Neural cell (in vitro differentiated cells): ENCODE data around the gene DEPDC5. TPM values are rescaled to one million over a fixed set of nuclear protein-coding genes. Genes with fewer than 3 reads are reported as not detected.
A peak's percentile ranks its signal among the peaks of the same experiment; 100 is the strongest.

ENCODE experiments used
- H2AFZ ChIP-seq: fragments of 200-600, 300-800 bp; sonication (generic), shearing (Covaris generic); 2 replicates; pipeline ENCODE4 v1.6.0; 2014; ENCODE audit warnings: low read depth, mild to moderate bottlenecking, antibody characterized with exemption, low read length, moderate library complexity
- H3F3A ChIP-seq: fragments of 200-600 bp; shearing (Covaris generic); 2 replicates; pipeline ENCODE4 v1.6.1; 2016; ENCODE audit warnings: mild to moderate bottlenecking, moderate library complexity, mixed read lengths, antibody characterized with exemption, low read length; ENCODE audit not compliant: insufficient read depth, poor library complexity, severe bottlenecking
- H3K27ac ChIP-seq: fragments of 200-600, 300-800 bp; sonication (generic), shearing (Covaris generic); 2 replicates; pipeline ENCODE4 v1.5.1; 2014; ENCODE audit warnings: mild to moderate bottlenecking, low read length, moderate library complexity
- H3K27me3 ChIP-seq: fragments of 300-800, 200-600 bp; sonication (generic), shearing (Covaris generic); 2 replicates; pipeline ENCODE4 v1.6.0; 2014; ENCODE audit warnings: mild to moderate bottlenecking, low read depth, low read length, moderate library complexity; ENCODE audit not compliant: insufficient read depth
- H3K36me3 ChIP-seq: fragments of 300-800, 200-600 bp; sonication (generic), shearing (Covaris generic); 2 replicates; pipeline ENCODE4 v1.5.1; 2014; ENCODE audit warnings: mild to moderate bottlenecking, antibody characterized with exemption, low read length, moderate library complexity; ENCODE audit not compliant: insufficient read depth
- H3K4me2 ChIP-seq: fragments of 300-800, 200-600 bp; sonication (generic), shearing (Covaris generic); 2 replicates; pipeline ENCODE4 v1.6.0; 2014; ENCODE audit warnings: mild to moderate bottlenecking, low read length
- H3K4me3 ChIP-seq: fragments of 300-800, 200-600 bp; sonication (generic), shearing (Covaris generic); 2 replicates; pipeline ENCODE4 v1.5.1; 2014; ENCODE audit warnings: mild to moderate bottlenecking, low read length, moderate library complexity
- H3K79me2 ChIP-seq: fragments of 200-600 bp; shearing (Covaris generic); replicated peaks from 2 replicates; pipeline ENCODE4 v1.6.0; 2014; ENCODE audit warnings: mild to moderate bottlenecking, low read length, moderate library complexity; ENCODE audit not compliant: insufficient read depth
- H3K9ac ChIP-seq: fragments of 300-800, 200-600 bp; sonication (generic), shearing (Covaris generic); 2 replicates; pipeline ENCODE4 v1.6.1; 2016; ENCODE audit warnings: mild to moderate bottlenecking, low read length, mixed read lengths
- H3K9me2 ChIP-seq: fragments of 200-600 bp; shearing (Covaris generic); 2 replicates; pipeline ENCODE4 v1.6.1; 2016; ENCODE audit warnings: mild to moderate bottlenecking, low read length, mixed read lengths; ENCODE audit not compliant: insufficient read depth
- H3K9me3 ChIP-seq: fragments of 200-600, 300-800 bp; sonication (generic), shearing (Covaris generic); 2 replicates; pipeline ENCODE4 v1.6.1; 2016; ENCODE audit warnings: mild to moderate bottlenecking, mixed run types, low read length, moderate library complexity, mixed read lengths
- H4K20me1 ChIP-seq: fragments of 200-600 bp; shearing (Covaris generic); 2 replicates; pipeline ENCODE4 v1.6.1; 2016; ENCODE audit warnings: mild to moderate bottlenecking, mixed run types; ENCODE audit not compliant: insufficient read depth
- CTCF ChIP-seq: fragments of 450-650 bp; IDR thresholded peaks from 2 replicates; pipeline ENCODE4 v1.5.1; 2014; ENCODE audit warnings: antibody characterized with exemption, mild to moderate bottlenecking, moderate library complexity; ENCODE audit not compliant: poor library complexity, severe bottlenecking
- EP300 ChIP-seq: fragments of 450-650 bp; conservative IDR thresholded peaks from 2 replicates; pipeline ENCODE4 v1.6.1; 2014; ENCODE audit warnings: antibody characterized with exemption, mild to moderate bottlenecking, moderate library complexity; ENCODE audit not compliant: poor library complexity, severe bottlenecking
- EZH2 ChIP-seq: fragments of 200-600, 300-800 bp; shearing (Covaris generic), sonication (generic); IDR thresholded peaks from 2 replicates; pipeline ENCODE4 v1.6.1; 2014; ENCODE audit warnings: antibody characterized with exemption, low read length, borderline replicate concordance, mild to moderate bottlenecking; ENCODE audit not compliant: insufficient read depth, poor library complexity, severe bottlenecking
- MXI1 ChIP-seq: fragments of 450-650 bp; conservative IDR thresholded peaks from 2 replicates; pipeline ENCODE4 v1.6.1; 2014; ENCODE audit warnings: antibody characterized with exemption, mild to moderate bottlenecking; ENCODE audit not compliant: poor library complexity, severe bottlenecking
- POLR2AphosphoS5 ChIP-seq: IDR thresholded peaks from 2 replicates; pipeline ENCODE4 v1.6.1; 2012
- RAD21 ChIP-seq: fragments of 450-650 bp; conservative IDR thresholded peaks from 2 replicates; pipeline ENCODE4 v1.6.1; 2014; ENCODE audit warnings: antibody characterized with exemption, mild to moderate bottlenecking, moderate library complexity
- REST ChIP-seq: IDR thresholded peaks from 2 replicates; pipeline ENCODE4 v1.6.1; 2012; ENCODE audit warnings: borderline replicate concordance
- SMC3 ChIP-seq: fragments of 450-650 bp; conservative IDR thresholded peaks from 2 replicates; pipeline ENCODE4 v1.6.1; 2014; ENCODE audit warnings: antibody characterized with exemption, mild to moderate bottlenecking, moderate library complexity; ENCODE audit not compliant: poor library complexity
- TAF1 ChIP-seq: IDR thresholded peaks from 2 replicates; pipeline ENCODE4 v1.6.1; 2012; ENCODE audit warnings: low read depth
- polyA plus RNA-seq: library from polyadenylated mRNA; depleted of rRNA; stranded (reverse); fragments of >200 nt; gene quantifications from 2 replicates; pipeline ENCODE4 v1.2.3, GENCODE V29; 2014

The DEPDC5 gene
- polyA plus RNA-seq, 1 donor from 2014 or later = 11.3 TPM

- TF ChIP-seq MXI1 (no peak), POLR2AphosphoS5 (no peak), RAD21 (no peak), REST (no peak), CTCF (no peak), TAF1 (no peak), EZH2 (no peak), SMC3 (no peak), EP300 (no peak)
- Histone ChIP-seq H3K9ac (no peak overlapping the region), H4K20me1 (no peaks in the 10 kb centered on the region), H3F3A (no peaks in the 10 kb centered on the region), H3K4me2 (no peak overlapping the region), H3K36me3 (no peaks in the 10 kb centered on the region), H3K9me2 (no peaks in the 10 kb centered on the region), H2AFZ (no peak overlapping the region), H3K4me3 (no peak overlapping the region), H3K27me3 (no peaks in the 10 kb centered on the region), H3K9me3 (no peaks in the 10 kb centered on the region), H3K27ac (no peak overlapping the region), H3K79me2 (no peaks in the 10 kb centered on the region)
These were observed 91.1 kb downstream of the DEPDC5 start for GRCh38 chr22:31844941-31845340.

- H3K36me3 ChIP-seq = no peaks in the 10 kb centered on the region
- TF ChIP-seq EP300 = no peak
- TF ChIP-seq CTCF = peak; percentile 14
- H3K9ac ChIP-seq = no peak overlapping the region
- H3K4me3 ChIP-seq = no peak overlapping the region
- no peaks in the 10 kb centered on the region for H3K27me3 ChIP-seq
- H3K79me2 ChIP-seq = no peaks in the 10 kb centered on the region
- no peaks in the 10 kb centered on the region for H4K20me1 ChIP-seq
- no peak overlapping the region for H2AFZ ChIP-seq
- no peak overlapping the region for H3K4me2 ChIP-seq
- H3F3A ChIP-seq = no peaks in the 10 kb centered on the region
- H3K9me3 ChIP-seq = no peaks in the 10 kb centered on the region
- H3K9me2 ChIP-seq = no peaks in the 10 kb centered on the region
- no peak overlapping the region for H3K27ac ChIP-seq
These were observed 92.6 kb downstream of the DEPDC5 start for GRCh38 chr22:31846161-31847115.
